GM23338 (cell line): ENCODE data around the gene PIR. TPM values are rescaled to one million over a fixed set of nuclear protein-coding genes. Genes with fewer than 3 reads are reported as not detected.

Source experiments
- ATAC-seq: fragments of 200-7000 bp; cut with Tn5 transposase; 3 replicates; pipeline ENCODE4 v1.9.1; 2020
- DNase-seq: peaks from one replicate; pipeline ENCODE4 v3.0.0-alpha.2; 2015; ENCODE audit warnings: low spot score
- H2AFZ ChIP-seq: fragments of 200-600 bp; sonication (generic); 2 replicates; pipeline ENCODE4 v1.8.0; 2016; ENCODE audit warnings: antibody characterized with exemption, mild to moderate bottlenecking, moderate library complexity
- H3F3A ChIP-seq: fragments of 200-600 bp; sonication (generic); replicated peaks from 2 replicates; pipeline ENCODE4 v1.8.0; 2017; ENCODE audit warnings: antibody characterized with exemption, mixed run types, low read depth
- H3K27ac ChIP-seq: fragments of 200-600 bp; sonication (generic); 2 replicates; pipeline ENCODE4 v1.6.1; 2016; ENCODE audit warnings: low read depth
- H3K27me3 ChIP-seq: fragments of 200-600 bp; sonication (generic); 2 replicates; pipeline ENCODE4 v1.8.0; 2016; ENCODE audit warnings: mild to moderate bottlenecking, mixed run types, moderate library complexity; ENCODE audit not compliant: insufficient read depth
- H3K36me3 ChIP-seq: fragments of 200-600 bp; sonication (generic); 2 replicates; pipeline ENCODE4 v1.8.0; 2016; ENCODE audit warnings: mild to moderate bottlenecking; ENCODE audit not compliant: insufficient read depth
- H3K4me1 ChIP-seq: fragments of 200-600 bp; sonication (generic); 2 replicates; pipeline ENCODE4 v1.8.0; 2016; ENCODE audit warnings: mild to moderate bottlenecking, moderate library complexity; ENCODE audit not compliant: insufficient read depth
- H3K4me2 ChIP-seq: fragments of 200-600 bp; sonication (generic); 2 replicates; pipeline ENCODE4 v1.7.1; 2017; ENCODE audit warnings: mixed run types
- H3K4me3 ChIP-seq: fragments of 200-600 bp; sonication (generic); 2 replicates; pipeline ENCODE4 v1.6.1; 2016; ENCODE audit warnings: mixed run types
- H3K79me2 ChIP-seq: fragments of 200-600 bp; sonication (generic); replicated peaks from 2 replicates; pipeline ENCODE4 v1.8.0; 2017; ENCODE audit warnings: mild to moderate bottlenecking; ENCODE audit not compliant: insufficient read depth
- H3K9me2 ChIP-seq: fragments of 200-600 bp; sonication (generic); 2 replicates; pipeline ENCODE4 v1.8.0; 2017; ENCODE audit not compliant: insufficient read depth
- H4K20me1 ChIP-seq: fragments of 200-600 bp; sonication (generic); replicated peaks from 2 replicates; pipeline ENCODE4 v1.8.0; 2017; ENCODE audit warnings: mild to moderate bottlenecking; ENCODE audit not compliant: insufficient read depth
- H3K27ac Mint-ChIP-seq: 2 replicates; pipeline ENCODE4 v1.8.0; 2020; ENCODE audit warnings: inconsistent platforms, mild to moderate bottlenecking, moderate library complexity, mixed read lengths
- H3K27me3 Mint-ChIP-seq: 3 replicates; pipeline ENCODE4 v1.8.0; 2022; ENCODE audit warnings: low read depth, mild to moderate bottlenecking, moderate library complexity, mixed read lengths, inconsistent platforms; ENCODE audit not compliant: insufficient read depth, poor library complexity
- H3K36me3 Mint-ChIP-seq: 3 replicates; pipeline ENCODE4 v1.8.0; 2021; ENCODE audit warnings: low read depth, mild to moderate bottlenecking, inconsistent platforms, moderate library complexity, mixed read lengths
- H3K4me1 Mint-ChIP-seq: 3 replicates; pipeline ENCODE4 v1.8.0; 2020; ENCODE audit warnings: mild to moderate bottlenecking, inconsistent platforms, mixed read lengths
- H3K4me3 Mint-ChIP-seq: 3 replicates; pipeline ENCODE4 v1.8.0; 2021; ENCODE audit warnings: moderate library complexity, mild to moderate bottlenecking, inconsistent platforms, mixed read lengths
- H3K9me3 Mint-ChIP-seq: 3 replicates; pipeline ENCODE4 v1.8.0; 2020; ENCODE audit warnings: moderate library complexity, mild to moderate bottlenecking, inconsistent platforms, mixed read lengths
- CREB1 ChIP-seq: fragments of 250-450 bp; sonication (Bioruptor Pico); IDR thresholded peaks from 2 replicates; pipeline ENCODE4 v1.5.0; 2020; ENCODE audit warnings: low read depth, mild to moderate bottlenecking, moderate library complexity
- CTCF ChIP-seq, 2 experiments: fragments of 200-600 bp in 1 of 2; sonication (generic) in 1 of 2; conservative IDR thresholded peaks; 2 replicates each; pipeline versions ENCODE4 v1.5.1 to v1.6.1; 2016 to 2017; ENCODE audit warnings: antibody characterized with exemption in 2 of 2, low read depth in 2 of 2, mild to moderate bottlenecking in 2 of 2, moderate library complexity in 1 of 2
- ETS1 ChIP-seq: IDR thresholded peaks from 2 replicates; pipeline ENCODE4 v1.6.1; 2016; ENCODE audit warnings: antibody characterized with exemption
- EZH2 ChIP-seq: fragments of 200-600 bp; sonication (generic); IDR thresholded peaks from one replicate; pipeline ENCODE4 v1.8.0; 2017; ENCODE audit warnings: antibody characterized with exemption, mild to moderate bottlenecking, low read depth; ENCODE audit not compliant: unreplicated experiment
- EZH2phosphoT487 ChIP-seq: fragments of 200-600 bp; sonication (generic); IDR thresholded peaks from one replicate; pipeline ENCODE4 v1.8.1; 2018; ENCODE audit warnings: antibody characterized with exemption; ENCODE audit not compliant: unreplicated experiment
- JUNB ChIP-seq: IDR thresholded peaks from one replicate; pipeline ENCODE4 v1.6.1; 2016; ENCODE audit warnings: antibody characterized with exemption; ENCODE audit not compliant: unreplicated experiment
- POLR2AphosphoS5 ChIP-seq: IDR thresholded peaks from 2 replicates; pipeline ENCODE4 v1.6.1; 2016; ENCODE audit warnings: antibody characterized with exemption, low read depth
- REST ChIP-seq: IDR thresholded peaks from one replicate; pipeline ENCODE4 v1.6.1; 2018; ENCODE audit warnings: antibody characterized with exemption; ENCODE audit not compliant: unreplicated experiment
- STAT1 ChIP-seq: IDR thresholded peaks from one replicate; pipeline ENCODE4 v1.6.1; 2016; ENCODE audit warnings: antibody characterized with exemption; ENCODE audit not compliant: unreplicated experiment
- ZNF114 ChIP-seq: fragments of 250-450 bp; sonication (Bioruptor Pico); IDR thresholded peaks from 2 replicates; pipeline ENCODE4 v1.5.0; 2020; ENCODE audit warnings: mild to moderate bottlenecking, moderate library complexity
- polyA plus RNA-seq: library from polyadenylated mRNA; unstranded; fragments of >200 nt; fragmentation: Nextera tagmentation; extraction: Ambion mirVana; gene quantifications from 2 replicates; pipeline ENCODE4 v1.2.1, GENCODE V29; 2016
- total RNA-seq: library from RNA; depleted of rRNA; stranded (reverse); fragments of >200 nt; shearing (Covaris generic); gene quantifications from 2 replicates; pipeline ENCODE4 v1.2.3, GENCODE V29; 2014

PIR gene
- total and polyA plus RNA-seq, 2 experiments from 2014 or later = 13.1 to 25.2 TPM

GRCh38 chrX:15358533-15358932 lies 134.6 kb downstream of the PIR start (continued):
- no peak for TF ChIP-seq CTCF (conservative IDR thresholded peaks at IDR 0.05; ENCODE audit: low read depth in 2 of 2)

GRCh38 chrX:15356444-15356843 lies 136.7 kb downstream of the PIR start:
- H3K4me3 Mint-ChIP-seq = no peak overlapping the region
- H3K4me1 Mint-ChIP-seq = no peaks in the 10 kb centered on the region
- H3K36me3 Mint-ChIP-seq = no peaks in the 10 kb centered on the region
- no peak overlapping the region for H3K27ac Mint-ChIP-seq
- Histone ChIP-seq H3K4me1 (no peaks in the 10 kb centered on the region), H3F3A (no peaks in the 10 kb centered on the region), H2AFZ (no peak overlapping the region), H4K20me1 (no peaks in the 10 kb centered on the region), H3K4me3 (no peak overlapping the region), H3K4me2 (no peak overlapping the region), H3K36me3 (no peaks in the 10 kb centered on the region), H3K27me3 (no peaks in the 10 kb centered on the region), H3K9me2 (no peaks in the 10 kb centered on the region), H3K79me2 (no peaks in the 10 kb centered on the region), H3K27ac (no peak overlapping the region)
- no peak for ATAC-seq
- no peaks in the 10 kb centered on the region for H3K27me3 Mint-ChIP-seq
- DNase-seq = no peak
- no peaks in the 10 kb centered on the region for H3K9me3 Mint-ChIP-seq
- TF ChIP-seq EZH2phosphoT487 = no peak
- TF ChIP-seq JUNB = no peak
- TF ChIP-seq ETS1 = no peak
- TF ChIP-seq CREB1 (CRISPR knock-in tag) = no peak
- no peak for TF ChIP-seq ZNF114
- no peak for TF ChIP-seq POLR2AphosphoS5
- no peak for TF ChIP-seq STAT1
- TF ChIP-seq EZH2 = no peak
- TF ChIP-seq REST = no peak
- no peak for TF ChIP-seq CTCF (conservative IDR thresholded peaks at IDR 0.05; ENCODE audit: low read depth in 2 of 2)
